Activated CD8-positive, alpha-beta memory T cell treated with anti-CD3 and anti-CD28 coated beads for 36 hours (primary cell): ENCODE data around the gene ATL1. TPM values are rescaled to one million over a fixed set of nuclear protein-coding genes. Genes with fewer than 3 reads are reported as not detected.

Experiments used
- CTCF ChIA-PET: fragments of 350-600 bp; sonication (Branson Sonifier 250); formaldehyde crosslinking; loops from one replicate; lab custom pipeline; 2021; ENCODE audit warnings: antibody characterized with exemption; lab: Charles Lee
- POLR2A ChIA-PET: fragments of 350-600 bp; sonication (Branson Sonifier 250); formaldehyde crosslinking; loops from one replicate; lab custom pipeline; 2021; ENCODE audit warnings: antibody characterized with exemption; lab: Charles Lee
- total RNA-seq, 2 experiments: library from RNA; stranded (reverse); gene quantifications; one replicate each; pipeline ENCODE4 v1.2.3, GENCODE V29; 2021

The ATL1 gene
- total RNA-seq, 2 experiments from 2014 or later, result 0.53 to 0.73 TPM

DNA sequence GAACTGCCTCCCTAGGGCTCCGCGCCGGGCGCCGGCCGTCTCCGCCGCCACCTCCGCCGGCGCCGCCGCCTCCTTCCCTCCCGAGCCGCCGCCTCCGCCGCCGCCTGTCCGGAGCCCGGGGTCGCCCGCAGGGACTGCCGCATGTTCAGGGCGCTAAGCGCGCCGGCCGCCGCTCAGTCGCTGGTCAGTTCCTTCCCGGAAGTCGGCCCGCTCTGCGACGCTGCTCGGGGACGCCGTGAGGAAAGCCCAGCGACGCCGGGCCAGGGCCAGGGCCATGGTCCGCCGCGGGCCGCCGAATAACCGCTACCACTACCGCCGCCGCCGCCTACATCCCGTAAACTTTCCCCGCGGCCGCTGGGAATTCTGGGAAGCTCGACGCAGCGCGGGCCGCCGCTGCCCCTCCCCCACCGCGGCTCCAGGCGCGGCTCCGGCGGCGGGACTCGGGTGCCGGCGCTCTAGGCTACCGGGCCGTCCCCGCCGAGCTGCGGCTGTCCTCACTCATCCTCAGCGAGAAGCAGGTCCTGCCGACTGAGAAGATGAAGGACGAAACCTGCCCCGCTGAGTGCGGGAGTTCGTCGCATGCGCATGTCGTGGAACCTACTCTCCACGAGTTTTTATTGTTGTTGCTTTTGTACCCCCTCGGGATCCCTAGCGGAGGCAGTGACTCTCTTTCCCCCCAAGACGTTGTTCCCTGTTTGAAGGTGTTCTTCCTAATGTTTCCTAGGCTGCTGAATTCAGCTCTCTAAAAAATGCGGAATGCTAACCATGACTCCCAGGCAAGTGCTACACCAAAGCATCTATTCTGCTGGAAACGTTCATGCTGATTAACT lies 108.3 kb downstream of the ATL1 start, which contains the start of gene SAV1:
TSS of gene SAV1 (minus strand) at position 311 of the 830 bp plus-strand sequence. CDS start 339 bp downstream, outside the sequence.
- CTCF ChIA-PET, result no interaction called here
- POLR2A ChIA-PET, result interaction anchor here (0.7 to 1.4 kb wide), 3 partner anchors 69 to 580 kb away, joined by 3 to 5 read pairs (median 3); no protein-coding TSS in a partner anchor

- ChIA-PET POLR2A (interaction anchor here (0.7 to 1.4 kb wide), 3 partner anchors 68 to 581 kb away, joined by 3 to 5 read pairs (median 3); no protein-coding TSS in a partner anchor), CTCF (no interaction called here)
Measured at GRCh38 chr14:50668826-50669143, 108.8 kb downstream of the ATL1 start.

GRCh38 chr14:50669441-50669986 lies 109.6 kb downstream of the ATL1 start:
- CTCF ChIA-PET, result no interaction called here
- POLR2A ChIA-PET, result no interaction called here

GRCh38 chr14:50670196-50670865 lies 110.4 kb downstream of the ATL1 start:
- ChIA-PET POLR2A (no interaction called here), CTCF (no interaction called here)

- ChIA-PET CTCF (no interaction called here), POLR2A (no interaction called here)
Measured at GRCh38 chr14:50670866-50671256, 110.9 kb downstream of the ATL1 start.

DNA sequence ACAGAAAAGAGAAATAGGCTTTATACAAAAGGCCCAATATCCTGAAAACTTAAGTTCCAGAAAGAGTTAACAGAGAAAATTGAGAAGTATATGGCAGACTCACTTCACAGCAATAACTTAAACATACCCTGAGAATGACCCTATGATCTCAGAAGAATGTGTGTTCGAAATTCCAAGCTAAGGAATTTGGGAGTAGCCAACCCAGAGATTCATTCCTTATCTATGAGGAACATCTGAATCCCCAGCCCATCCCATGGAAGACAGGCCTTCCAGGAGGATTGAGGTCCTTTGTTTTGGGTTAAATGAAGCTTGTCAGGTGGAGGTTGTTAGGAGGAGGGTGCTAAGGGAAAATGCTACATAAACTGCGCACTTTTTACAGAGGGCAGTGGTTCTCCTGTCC lies 115.7 kb downstream of the ATL1 start:
- POLR2A ChIA-PET, result no interaction called here
- CTCF ChIA-PET, result no interaction called here

- ChIA-PET CTCF (no interaction called here), POLR2A (no interaction called here)
Measured at GRCh38 chr14:50676814-50677516, 117.0 kb downstream of the ATL1 start.

DNA sequence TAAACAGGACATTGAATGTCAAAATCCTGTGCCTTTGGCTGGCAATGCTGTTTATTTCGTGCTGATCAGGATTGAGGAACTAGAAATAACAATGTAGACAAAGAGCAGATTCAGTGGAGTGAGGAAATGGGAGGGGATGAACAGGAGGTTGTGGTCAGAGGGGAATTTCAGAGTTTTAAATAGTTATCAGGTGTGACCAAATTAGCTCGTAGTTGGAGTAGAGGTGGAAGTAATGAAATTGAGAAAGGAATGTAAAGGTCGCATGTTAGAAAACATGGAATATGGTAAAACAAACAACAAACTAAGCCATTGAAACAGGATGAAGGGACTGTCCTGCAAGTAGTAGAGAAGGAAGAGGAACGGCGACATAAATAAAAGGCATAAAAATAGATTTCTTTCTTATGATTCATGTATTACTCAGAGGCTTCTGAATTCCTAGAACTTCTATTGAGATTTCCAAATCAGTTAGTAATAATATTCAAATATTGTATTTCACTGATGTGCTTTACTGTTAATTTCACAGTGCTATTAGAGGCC lies 117.7 kb downstream of the ATL1 start:
- CTCF ChIA-PET, result no interaction called here
- POLR2A ChIA-PET, result no interaction called here

DNA sequence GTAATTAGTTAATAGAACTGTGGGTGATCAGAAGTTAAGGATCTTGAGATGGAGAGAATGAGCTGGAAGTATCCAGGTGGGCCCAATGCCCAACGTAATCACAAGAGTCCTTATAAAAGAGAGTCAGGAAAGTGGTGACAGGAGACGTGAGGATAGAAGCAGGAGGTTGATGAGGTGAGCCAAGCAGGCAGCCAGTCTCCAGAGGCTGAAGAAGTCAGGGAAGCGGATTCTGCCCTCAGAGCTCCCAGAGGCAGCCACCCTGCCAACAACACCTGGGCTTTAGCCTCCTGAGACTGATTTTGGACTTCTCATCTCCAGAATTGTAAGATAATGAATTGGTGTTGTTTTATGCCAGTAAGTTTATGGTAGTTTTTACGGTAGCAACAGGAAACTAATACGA lies 118.2 kb downstream of the ATL1 start:
- ChIA-PET POLR2A (no interaction called here), CTCF (no interaction called here)

DNA sequence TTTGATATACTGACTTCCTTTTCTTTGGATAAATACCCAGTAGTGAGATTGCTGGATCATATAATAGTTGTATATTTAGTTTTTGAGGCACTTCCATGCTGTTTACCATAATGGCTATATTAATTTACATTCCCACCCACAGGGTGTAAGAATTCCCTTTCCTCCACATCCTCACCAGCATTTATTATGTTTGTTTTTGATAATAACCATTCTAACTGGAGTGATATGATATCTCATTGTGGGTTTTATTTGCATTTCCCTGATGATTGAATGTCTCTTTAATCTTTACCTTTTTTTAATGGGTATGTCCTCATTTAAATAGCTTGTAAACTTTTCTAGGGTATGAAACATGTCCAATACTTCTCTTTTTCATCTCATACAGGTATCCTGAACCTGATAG lies 119.7 kb downstream of the ATL1 start:
- POLR2A ChIA-PET, result no interaction called here
- CTCF ChIA-PET, result no interaction called here

Other genes starting within 250 kb of the ATL1 start
- gene L2HGDH, start 247.9 kb upstream of the ATL1 start, total RNA-seq, result 10 to 100 TPM; 20.9 to 21.0 TPM
- gene DMAC2L, start 247.8 kb upstream of the ATL1 start, total RNA-seq, result 10 to 100 TPM; 13.9 to 16.8 TPM
- gene CDKL1, start 163.3 kb upstream of the ATL1 start, total RNA-seq, result 1 to 10 TPM; 4.4 to 5.5 TPM
- 10 to 100 TPM; 32.3 to 32.7 TPM for gene MAP4K5, start 27.6 kb upstream of the ATL1 start, total RNA-seq
- 10 to 100 TPM; 14.1 to 14.9 TPM for gene SAV1, start 108.2 kb downstream of the ATL1 start, total RNA-seq